T-cell (primary cell): ENCODE data around the gene STAB2. TPM values are rescaled to one million over a fixed set of nuclear protein-coding genes. Genes with fewer than 3 reads are reported as not detected.

Experiments used
- ATAC-seq, 4 experiments: fragments of 200-7000 bp in 3 of 4; fragments of 150-1000 bp in 1 of 4; cut with Tn5 transposase; replicated peaks in 1 of 4; 1 replicate in 3 of 4; 2 replicates in 1 of 4; pipeline ENCODE4 v1.10.0; 2021; ENCODE audit warnings: moderate library complexity in 3 of 4, mild to moderate bottlenecking in 2 of 4, moderate number of reproducible peaks in 1 of 4
- CTCF ChIA-PET, 2 donors: fragments of 300-600 bp; sonication (Branson Sonifier 250); formaldehyde crosslinking; loops; one replicate each; lab custom pipeline; 2022; ENCODE audit warnings: antibody characterized with exemption in 2 of 2; lab: Charles Lee
- POLR2A ChIA-PET, 2 donors: fragments of 300-600 bp; sonication (Branson Sonifier 250); formaldehyde crosslinking; loops; one replicate each; lab custom pipeline; 2022; ENCODE audit warnings: antibody characterized with exemption in 2 of 2; lab: Charles Lee
- DNase-seq, 35 experiments: peaks; one replicate each; pipeline versions ENCODE4 v3.0.0 to v3.0.0-alpha.2; 2013 to 2023
- H3K27ac ChIP-seq: one replicate; pipeline ENCODE4 v1.5.1; 2013; ENCODE audit warnings: low read length
- H3K27me3 ChIP-seq, 2 experiments: replicated peaks in 1 of 2; 1 replicate in 1 of 2; 2 replicates in 1 of 2; pipeline versions ENCODE4 v1.6.1 to v1.7.0; 2013; ENCODE audit warnings: low read length in 1 of 2, mixed read lengths in 1 of 2; ENCODE audit not compliant: control insufficient read depth in 2 of 2, insufficient read depth in 2 of 2; ENCODE audit errors: extremely low read depth in 1 of 2
- H3K36me3 ChIP-seq, 2 donors: 1 replicate in 1 of 2; 2 replicates in 1 of 2; pipeline versions ENCODE4 v1.6.1 to v1.7.0; 2013; ENCODE audit warnings: low read length in 1 of 2; ENCODE audit not compliant: control insufficient read depth in 2 of 2, insufficient read depth in 1 of 2; ENCODE audit errors: extremely low read depth in 1 of 2
- H3K4me1 ChIP-seq, 2 experiments: 1 replicate in 1 of 2; 2 replicates in 1 of 2; pipeline versions ENCODE4 v1.6.1 to v1.7.0; 2013; ENCODE audit warnings: low read length in 2 of 2, mixed read lengths in 1 of 2; ENCODE audit not compliant: insufficient read depth in 2 of 2, control insufficient read depth in 1 of 2; ENCODE audit errors: extremely low read depth in 1 of 2
- H3K4me3 ChIP-seq, 2 donors: 1 replicate in 1 of 2; 2 replicates in 1 of 2; pipeline versions ENCODE4 v1.5.1 to v1.7.0; 2013; ENCODE audit warnings: mild to moderate bottlenecking in 2 of 2, low read length in 1 of 2, moderate library complexity in 1 of 2; ENCODE audit not compliant: control insufficient read depth in 1 of 2; ENCODE audit errors: extremely low read depth in 1 of 2
- H3K9me3 ChIP-seq: 2 replicates; pipeline ENCODE4 v1.7.0; 2013
- H3K27ac Mint-ChIP-seq, 2 donors: one replicate each; pipeline ENCODE4 v1.8.0; 2020 to 2021; ENCODE audit warnings: mild to moderate bottlenecking in 2 of 2, mixed read lengths in 2 of 2
- H3K27me3 Mint-ChIP-seq, 2 donors: one replicate each; pipeline ENCODE4 v1.8.0; 2021 to 2022; ENCODE audit warnings: mixed read lengths in 2 of 2
- H3K36me3 Mint-ChIP-seq: one replicate; pipeline ENCODE4 v1.8.0; 2021; ENCODE audit warnings: mixed read lengths
- H3K4me1 Mint-ChIP-seq, 3 donors: one replicate each; pipeline ENCODE4 v1.8.0; 2020 to 2022; ENCODE audit warnings: mixed read lengths in 3 of 3, mild to moderate bottlenecking in 1 of 3
- H3K4me3 Mint-ChIP-seq, 3 donors: one replicate each; pipeline ENCODE4 v1.8.0; 2020 to 2022; ENCODE audit warnings: mild to moderate bottlenecking in 3 of 3, mixed read lengths in 3 of 3, moderate library complexity in 3 of 3
- H3K9me3 Mint-ChIP-seq, 3 donors: one replicate each; pipeline ENCODE4 v1.8.0; 2020 to 2022; ENCODE audit warnings: mixed read lengths in 3 of 3
- WGBS: methylation state at CpG from one replicate; pipeline ENCODE4 v1.1.5; 2013; ENCODE audit warnings: missing lambda C conversion rate; ENCODE audit not compliant: insufficient coverage; 5-methylcytosine and 5-hydroxymethylcytosine counted together
- total RNA-seq, 35 experiments: library from RNA in 6 of 35; stranded (reverse) in 6 of 35; fragments of 120-200 nt in 1 of 35; gene quantifications; one replicate each; pipeline versions ENCODE4 v1.2.1 to v1.2.4 and lab custom pipeline; 2013 to 2026

Gene STAB2
- total RNA-seq, 5 donors from 2014 or later (not counting 1 experiment from before 2014, with no cell fraction given) = not detected

DNA sequence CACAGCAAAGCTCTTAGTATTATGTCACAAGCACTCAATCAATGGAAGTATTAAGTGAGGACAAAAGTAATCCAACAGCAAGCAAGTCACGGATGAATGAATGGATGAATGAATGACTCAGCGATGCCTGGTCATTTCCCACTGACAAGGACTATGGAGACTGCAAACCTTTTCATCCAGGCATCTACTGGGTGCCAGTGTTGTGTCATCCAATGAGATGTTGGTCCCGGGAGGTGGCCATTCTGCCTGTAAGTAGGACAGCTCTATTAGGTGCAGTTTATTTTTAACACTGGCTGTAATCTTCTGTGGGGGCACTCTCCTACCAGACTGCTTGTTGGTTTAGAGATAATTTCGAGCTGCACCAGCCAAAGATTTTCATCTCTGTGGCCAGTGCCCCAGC is 39.4 kb downstream of the STAB2 start:
- Mint-ChIP-seq H3K36me3 (no peaks in the 10 kb centered on the region), H3K4me1 (no peaks in the 10 kb centered on the region), H3K27ac (no peak overlapping the region), H3K27me3 (peaks cover 0 to 8% of the 10 kb centered on the region in 2 donors), H3K4me3 (no peak overlapping the region), H3K9me3 (peaks cover 0 to 6% (median under 1%) of the 10 kb centered on the region in 3 donors)
- no peak for ATAC-seq
- ChIA-PET POLR2A (no interaction called here), CTCF (no interaction called here)
- Histone ChIP-seq H3K27me3 (peaks cover 0 to 8% of the 10 kb centered on the region in 2 experiments), H3K27ac (no peak overlapping the region), H3K4me1 (no peaks in the 10 kb centered on the region), H3K4me3 (no peak overlapping the region), H3K36me3 (no peaks in the 10 kb centered on the region), H3K9me3 (no peaks in the 10 kb centered on the region)
- DNase-seq = no peak
- WGBS = 60% methylated on average over 2 of the region's 4 CpGs

DNA sequence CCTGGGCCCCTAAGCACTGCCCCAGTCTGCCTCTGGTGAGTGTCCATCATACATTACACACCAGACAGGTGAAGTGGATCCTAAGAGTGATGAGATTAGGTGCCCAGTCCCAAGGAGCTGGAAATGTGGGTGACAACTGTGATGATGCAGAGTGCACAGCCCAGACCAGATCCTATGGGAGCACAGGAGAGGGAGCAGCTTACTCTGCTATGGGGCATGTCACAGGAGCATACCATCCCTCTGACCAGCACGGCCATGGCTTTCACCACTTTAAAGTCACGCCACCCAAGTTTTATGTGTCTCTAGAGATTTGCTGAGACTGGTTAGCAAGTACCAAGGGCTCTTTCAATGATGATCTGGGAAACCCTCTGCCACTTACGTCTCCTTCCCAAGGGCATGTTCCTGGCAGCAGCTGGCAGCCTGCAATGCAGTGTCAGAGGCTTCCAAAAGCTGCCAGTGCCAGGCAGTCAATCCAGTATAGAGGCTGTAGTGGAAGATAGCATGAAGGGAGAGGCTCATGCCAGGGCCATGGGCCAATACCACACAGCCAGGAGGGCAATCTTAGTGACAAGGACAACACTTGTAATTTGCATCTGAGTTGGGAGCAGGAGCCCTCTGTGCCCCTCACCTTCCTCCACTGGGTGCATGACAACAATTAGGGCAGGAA is 40.2 kb downstream of the STAB2 start:
- peaks cover 0 to 8% of the 10 kb centered on the region in 2 donors for H3K27me3 Mint-ChIP-seq
- peaks cover 4 to 11% (median 8%) of the 10 kb centered on the region in 3 donors for H3K9me3 Mint-ChIP-seq
- POLR2A ChIA-PET = no interaction called here
- no peak overlapping the region for H3K4me3 Mint-ChIP-seq
- 73% methylated on average over 2 of the region's 3 CpGs for WGBS
- H3K27ac Mint-ChIP-seq = no peak overlapping the region
- H3K4me1 Mint-ChIP-seq = no peaks in the 10 kb centered on the region
- Histone ChIP-seq H3K9me3 (no peaks in the 10 kb centered on the region), H3K36me3 (no peaks in the 10 kb centered on the region), H3K27me3 (peaks cover 0 to 8% of the 10 kb centered on the region in 2 experiments), H3K4me3 (no peak overlapping the region), H3K4me1 (no peaks in the 10 kb centered on the region), H3K27ac (no peak overlapping the region)
- no peak for ATAC-seq
- H3K36me3 Mint-ChIP-seq = no peaks in the 10 kb centered on the region
- CTCF ChIA-PET = no interaction called here
- no peak for DNase-seq

DNA sequence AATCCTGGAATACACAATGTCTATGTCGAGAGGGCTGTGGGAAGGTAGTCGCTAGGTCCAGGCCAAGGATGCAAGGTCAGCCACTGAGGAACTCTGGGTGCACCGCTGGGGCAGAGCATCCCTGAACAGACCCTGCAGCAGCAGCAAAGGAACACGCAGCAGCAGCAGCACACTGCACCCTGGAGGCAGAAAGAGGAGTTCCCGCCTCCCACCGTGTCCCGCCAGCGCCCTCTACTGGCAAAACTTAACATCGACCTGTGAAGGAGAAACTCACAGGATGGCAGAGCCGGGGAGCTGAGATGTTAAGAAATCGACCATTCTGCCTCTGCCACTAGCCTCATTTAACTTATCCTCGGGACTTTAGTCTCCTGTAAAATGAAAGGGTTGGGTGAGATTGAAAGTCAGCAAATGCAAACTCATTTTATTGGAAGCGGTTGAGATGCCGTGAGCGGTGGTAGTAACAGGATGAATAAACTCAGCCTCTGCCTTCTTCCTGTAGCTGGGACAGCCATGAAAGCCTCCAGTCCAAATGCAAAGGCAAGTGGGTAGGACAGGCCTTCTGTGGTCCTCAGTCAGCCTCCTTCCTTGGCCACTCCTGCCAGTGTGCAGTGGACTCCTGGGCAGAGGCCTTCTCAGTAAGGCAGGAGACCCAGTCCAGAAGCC is 45.6 kb downstream of the STAB2 start:
- ATAC-seq = no peak
- POLR2A ChIA-PET = no interaction called here

GRCh38 chr12:103634732-103635131 is 47.7 kb downstream of the STAB2 start:
- no peak for ATAC-seq
- no peaks in the 10 kb centered on the region for H3K4me1 ChIP-seq
- CTCF ChIA-PET = no interaction called here
- peaks cover 3 to 14% of the 10 kb centered on the region in 2 donors for H3K27me3 Mint-ChIP-seq
- H3K9me3 ChIP-seq = no peaks in the 10 kb centered on the region
- POLR2A ChIA-PET = no interaction called here
- 40% methylated on average over 1 of the region's 4 CpGs for WGBS
- no peak overlapping the region for H3K27ac Mint-ChIP-seq
- H3K36me3 Mint-ChIP-seq = no peaks in the 10 kb centered on the region
- no peak overlapping the region for H3K4me3 Mint-ChIP-seq
- no peaks in the 10 kb centered on the region for H3K4me1 Mint-ChIP-seq
- DNase-seq = no peak
- H3K27ac ChIP-seq = no peak overlapping the region
- H3K27me3 ChIP-seq = peaks cover 0 to 7% of the 10 kb centered on the region in 2 experiments
- peaks cover 4 to 12% (median 8%) of the 10 kb centered on the region in 3 donors for H3K9me3 Mint-ChIP-seq
- H3K4me3 ChIP-seq = no peak overlapping the region
- no peaks in the 10 kb centered on the region for H3K36me3 ChIP-seq

More for the DNA sequence above, 45.6 kb downstream of the STAB2 start:
- WGBS = 51% methylated on average over 5 of the region's 15 CpGs
- peak in 24 of 35 experiments; percentile 1 to 40 (median 12) for DNase-seq
- Histone ChIP-seq H3K4me1 (no peaks in the 10 kb centered on the region), H3K36me3 (no peaks in the 10 kb centered on the region), H3K4me3 (no peak overlapping the region), H3K9me3 (no peaks in the 10 kb centered on the region), H3K27ac (no peak overlapping the region), H3K27me3 (peaks cover 0 to 7% of the 10 kb centered on the region in 2 experiments)
- CTCF ChIA-PET = no interaction called here
- peaks cover 4 to 12% (median 11%) of the 10 kb centered on the region in 3 donors for H3K9me3 Mint-ChIP-seq
- H3K36me3 Mint-ChIP-seq = no peaks in the 10 kb centered on the region
- H3K4me1 Mint-ChIP-seq = no peaks in the 10 kb centered on the region
- peaks cover 0 to 7% of the 10 kb centered on the region in 2 donors for H3K27me3 Mint-ChIP-seq
- H3K4me3 Mint-ChIP-seq = no peak overlapping the region
- H3K27ac Mint-ChIP-seq = no peak overlapping the region

DNA sequence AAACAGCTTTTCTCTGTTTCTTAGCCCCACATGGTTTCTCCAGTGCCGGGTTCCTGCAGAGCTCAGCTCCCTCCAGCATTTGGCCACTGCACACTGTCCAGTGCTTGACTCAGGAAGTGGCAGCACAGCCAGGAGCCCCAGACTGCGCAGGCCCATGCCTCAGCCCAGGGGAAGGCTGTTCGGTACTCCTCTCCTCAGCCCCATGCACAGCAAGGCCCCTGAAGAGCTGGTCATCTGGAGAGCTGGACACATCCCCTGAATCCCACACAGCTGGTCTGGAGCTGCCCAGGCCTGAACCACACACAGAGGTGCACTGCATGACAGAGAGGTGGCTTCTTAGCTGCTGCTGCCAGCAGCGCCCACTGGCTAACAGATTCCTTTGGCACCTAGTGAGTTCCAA is 48.3 kb downstream of the STAB2 start:
- ATAC-seq = no peak
- Histone ChIP-seq H3K36me3 (no peaks in the 10 kb centered on the region), H3K4me1 (no peaks in the 10 kb centered on the region), H3K27ac (no peak overlapping the region), H3K4me3 (no peak overlapping the region), H3K9me3 (no peaks in the 10 kb centered on the region), H3K27me3 (peaks cover 0 to 7% of the 10 kb centered on the region in 2 experiments)
- H3K27me3 Mint-ChIP-seq = peaks cover 3 to 11% of the 10 kb centered on the region in 2 donors
- no peaks in the 10 kb centered on the region for H3K4me1 Mint-ChIP-seq
- ChIA-PET POLR2A (no interaction called here), CTCF (no interaction called here)
- DNase-seq = no peak
- whole genome bisulfite sequencing = 87% methylated on average over 4 of the region's 4 CpGs
- no peak overlapping the region for H3K4me3 Mint-ChIP-seq
- no peak overlapping the region for H3K27ac Mint-ChIP-seq
- peaks cover 5 to 12% (median 10%) of the 10 kb centered on the region in 3 donors for H3K9me3 Mint-ChIP-seq
- no peaks in the 10 kb centered on the region for H3K36me3 Mint-ChIP-seq

DNA sequence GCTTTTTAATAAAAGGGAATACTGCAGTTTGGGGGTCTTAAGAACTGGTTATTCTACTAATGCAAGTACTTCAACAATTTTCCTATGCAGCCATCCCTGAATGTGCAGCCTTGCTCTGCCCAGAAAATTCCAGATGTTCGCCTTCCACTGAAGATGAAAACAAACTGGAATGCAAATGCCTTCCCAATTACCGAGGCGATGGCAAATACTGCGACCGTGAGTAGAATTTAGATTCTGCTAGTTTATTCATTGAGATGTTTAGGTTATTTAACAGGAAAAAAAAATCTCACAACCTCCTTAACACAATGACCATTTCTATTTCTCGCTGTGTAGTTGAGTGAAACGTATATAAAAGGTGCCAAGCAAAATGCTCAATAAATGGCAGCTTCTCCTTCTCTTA is 49.9 kb downstream of the STAB2 start:
- Mint-ChIP-seq H3K36me3 (no peaks in the 10 kb centered on the region), H3K27ac (no peak overlapping the region), H3K4me1 (no peaks in the 10 kb centered on the region), H3K4me3 (no peak overlapping the region), H3K27me3 (peaks cover 3 to 11% of the 10 kb centered on the region in 2 donors), H3K9me3 (peaks cover 2 to 9% (median 6%) of the 10 kb centered on the region in 3 donors)
- ChIA-PET CTCF (no interaction called here), POLR2A (no interaction called here)
- Histone ChIP-seq H3K4me3 (no peak overlapping the region), H3K9me3 (no peaks in the 10 kb centered on the region), H3K4me1 (no peaks in the 10 kb centered on the region), H3K27ac (no peak overlapping the region), H3K36me3 (no peaks in the 10 kb centered on the region), H3K27me3 (peaks cover 0 to 7% of the 10 kb centered on the region in 2 experiments)
- ATAC-seq (no peak), DNase-seq (no peak)
- WGBS = no CpG with 5 or more reads among the region's 7 CpGs
